Testis (tissue), 2 donors: ENCODE measurements around the gene SPAST.

ENCODE experiments used
- CTCF ChIP-seq, 3 experiments: fragments of 450-650 bp in 2 of 3; fragments of 200-600 bp in 1 of 3; sonication (generic) in 1 of 3; IDR thresholded peaks; one replicate each; pipeline ENCODE4 v1.5.1; 2016 to 2019; ENCODE audit warnings: antibody characterized with exemption in 3 of 3, mild to moderate bottlenecking in 2 of 3, moderate library complexity in 1 of 3
- POLR2A ChIP-seq: fragments of 450-650 bp; IDR thresholded peaks from one replicate; pipeline ENCODE4 v1.6.1; 2017; ENCODE audit warnings: antibody characterized with exemption, mild to moderate bottlenecking, moderate library complexity

- TF ChIP-seq POLR2A (no peak), CTCF (IDR thresholded peaks at IDR 0.05) (no peak)
Observed at GRCh38 chr2:32182667-32183066, 119.3 kb downstream of the SPAST start.
